Activated gamma-delta T cell (primary cell): ENCODE measurements around the gene SVOPL.
"Not testable (repeated sequence)": the region's sequence is repeated elsewhere in the genome, so short reads cannot be mapped to it uniquely, and the experiment has no call there.

Experiments
- DNase-seq: peaks from one replicate; lab custom pipeline; 2025; lab: John Stamatoyannopoulos, UW

Gene SVOPL

DNA sequence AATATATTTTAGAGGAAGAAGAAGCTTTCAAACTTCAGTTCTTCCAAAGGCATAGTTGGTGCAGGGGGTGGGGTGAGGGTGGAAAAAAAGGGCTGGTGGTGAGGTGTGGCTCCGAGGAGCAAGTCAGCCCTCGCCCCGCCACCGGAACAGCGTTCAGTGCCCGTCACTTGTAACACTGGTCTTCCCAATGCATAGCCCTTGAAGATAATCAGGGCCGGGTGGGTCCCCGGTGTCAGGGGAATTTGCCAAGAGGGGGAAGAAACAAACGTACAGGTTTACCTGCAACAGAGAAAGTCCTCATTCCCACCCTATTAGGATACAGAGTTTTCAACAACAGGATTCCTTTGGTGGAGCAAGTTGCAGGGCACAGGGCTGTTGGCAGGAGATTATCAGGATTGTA lies 1.5 kb downstream of the SVOPL start:
- no peak for DNase-seq

GRCh38 chr7:138698281-138698680 lies 2.9 kb downstream of the SVOPL start:
- no peak for DNase-seq

DNA sequence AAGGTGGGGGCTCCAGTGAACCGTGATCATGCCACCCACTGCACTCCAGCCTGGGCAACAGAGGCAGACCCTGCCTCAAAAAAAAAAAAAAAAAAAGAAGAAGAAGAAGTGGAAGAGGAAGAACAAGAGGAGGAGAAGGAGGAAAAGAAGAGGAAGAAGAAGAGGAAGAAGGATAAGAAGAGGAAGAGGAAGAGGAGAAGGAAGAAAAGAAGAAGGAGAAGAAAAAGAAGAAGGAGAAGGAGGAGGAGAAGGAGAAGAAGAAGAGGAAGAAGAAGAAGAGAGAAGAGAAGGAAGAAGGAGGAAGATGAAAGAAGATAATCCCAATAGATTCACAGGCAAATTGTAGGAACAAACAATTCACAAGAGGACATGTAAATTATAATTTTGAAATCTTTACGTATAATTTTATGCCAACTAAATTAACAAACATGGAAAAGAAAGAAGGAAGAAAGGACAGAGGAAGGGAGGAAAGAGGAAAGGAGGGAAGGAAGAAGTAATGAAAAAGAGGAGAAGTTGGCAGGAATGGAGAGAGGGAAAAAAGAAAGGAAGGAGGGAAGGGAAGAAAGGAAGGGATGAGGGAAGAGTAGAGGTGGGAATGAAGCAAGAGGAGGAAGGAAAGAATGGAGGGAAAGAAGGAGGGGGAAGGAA lies 3.5 kb downstream of the SVOPL start:
- no peak for DNase-seq

DNA sequence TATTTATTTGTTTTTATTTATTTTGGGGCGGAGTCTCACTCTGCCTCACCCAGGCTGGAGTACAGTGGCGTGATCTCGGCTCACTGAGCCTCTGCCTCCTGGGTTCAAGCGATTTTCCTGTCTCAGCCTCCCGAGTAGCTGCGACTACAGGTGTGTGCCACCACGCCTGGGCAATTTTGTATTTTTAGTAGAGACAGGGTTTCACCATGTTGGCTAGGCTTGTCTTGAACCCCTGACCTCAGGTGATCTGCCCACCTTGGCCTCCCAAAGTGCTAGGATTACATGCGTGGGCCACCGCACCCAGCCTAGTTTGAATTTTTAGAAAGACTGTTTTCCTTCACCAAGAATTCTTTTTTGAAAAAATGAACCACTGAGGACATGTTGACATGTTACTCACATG lies 5.4 kb downstream of the SVOPL start:
- not testable (repeated sequence) for DNase-seq

GRCh38 chr7:138695106-138695505 lies 6.1 kb downstream of the SVOPL start:
- DNase-seq, result no peak

GRCh38 chr7:138691178-138691577 lies 10.0 kb downstream of the SVOPL start:
- DNase-seq, result no peak

DNA sequence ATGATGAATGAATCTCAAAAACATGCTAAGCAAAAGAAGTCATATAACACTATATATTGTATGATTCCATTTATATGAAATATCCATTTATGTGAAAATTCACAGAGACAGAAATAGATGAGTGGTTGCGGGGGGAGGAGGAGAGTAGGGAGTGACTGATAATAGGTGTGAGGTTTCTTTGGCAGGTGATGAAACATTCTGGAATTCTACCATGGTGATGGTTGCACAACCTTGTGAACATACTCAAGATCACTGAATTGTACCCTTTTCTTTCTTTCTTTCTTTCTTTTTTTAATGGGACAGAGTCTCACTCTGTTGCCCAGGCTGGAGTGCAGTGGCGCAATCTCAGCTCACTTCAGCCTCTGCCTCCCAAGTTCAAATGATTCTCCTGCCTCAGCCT lies 10.7 kb downstream of the SVOPL start:
- DNase-seq, result no peak

- not testable (repeated sequence) for DNase-seq
Observed at GRCh38 chr7:138688037-138688436, 13.1 kb downstream of the SVOPL start.

- DNase-seq, result no peak
Observed at GRCh38 chr7:138684340-138684739, 16.8 kb downstream of the SVOPL start.

- DNase-seq, result no peak
Observed at GRCh38 chr7:138679793-138680192, 21.4 kb downstream of the SVOPL start.

GRCh38 chr7:138670594-138670993 lies 30.6 kb downstream of the SVOPL start:
- DNase-seq, result no peak

DNA sequence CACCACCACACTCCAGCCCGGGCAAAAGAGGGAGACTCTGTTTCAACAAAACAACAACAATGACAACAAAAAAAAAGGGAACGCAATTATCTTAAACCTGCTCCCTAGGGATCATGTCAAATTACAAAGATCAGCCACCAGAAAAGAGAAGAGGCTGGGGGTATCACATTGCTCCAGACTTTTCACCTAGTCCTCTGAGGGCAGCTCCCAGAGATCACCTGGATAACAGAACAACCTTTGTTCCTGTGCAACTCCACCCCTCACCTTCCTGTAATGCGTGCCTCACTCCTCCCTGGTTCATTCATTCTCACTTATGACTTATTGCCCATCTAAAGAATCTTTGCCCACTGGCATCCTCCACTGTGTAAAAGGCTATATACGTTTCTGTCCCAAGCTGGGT lies 31.8 kb downstream of the SVOPL start:
- DNase-seq, result no peak

DNA sequence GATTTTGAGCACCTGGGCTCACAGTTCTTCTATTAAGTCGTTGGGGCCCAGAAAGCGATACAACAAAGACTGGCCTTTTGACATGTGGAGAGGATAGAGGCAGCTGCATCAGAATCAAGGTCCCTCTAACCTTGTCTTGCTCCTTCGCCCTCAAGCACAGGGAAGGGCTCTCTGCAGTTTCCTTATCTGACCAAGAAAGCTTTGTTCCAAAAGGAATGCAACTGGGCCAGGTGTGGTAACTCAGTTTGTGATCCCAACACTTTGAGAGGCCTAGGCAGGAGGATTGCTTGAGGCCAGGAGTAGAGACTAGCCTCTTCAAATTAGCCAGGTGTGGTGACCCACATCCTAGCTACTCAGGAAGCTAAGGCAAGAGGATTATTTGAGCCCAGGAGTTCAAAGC lies 32.2 kb downstream of the SVOPL start:
- no peak for DNase-seq

DNA sequence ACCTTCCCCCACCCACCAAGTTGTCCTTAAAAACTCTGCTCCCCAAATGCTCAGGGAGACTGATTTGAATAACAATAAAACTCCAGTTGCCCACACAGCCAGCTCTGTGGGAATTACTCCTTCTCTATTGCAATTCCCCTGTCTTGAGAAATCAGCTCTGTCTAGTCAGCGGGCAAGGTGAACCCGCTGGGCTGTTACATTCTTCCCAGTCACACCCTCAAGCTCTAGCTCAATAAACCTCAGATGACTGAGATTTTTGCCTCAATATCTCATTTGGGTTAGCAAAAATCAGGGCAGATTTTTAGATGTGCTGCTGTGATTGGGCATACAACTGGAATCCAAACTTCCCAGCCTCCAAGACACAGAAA lies 32.9 kb downstream of the SVOPL start:
- no peak for DNase-seq

DNA sequence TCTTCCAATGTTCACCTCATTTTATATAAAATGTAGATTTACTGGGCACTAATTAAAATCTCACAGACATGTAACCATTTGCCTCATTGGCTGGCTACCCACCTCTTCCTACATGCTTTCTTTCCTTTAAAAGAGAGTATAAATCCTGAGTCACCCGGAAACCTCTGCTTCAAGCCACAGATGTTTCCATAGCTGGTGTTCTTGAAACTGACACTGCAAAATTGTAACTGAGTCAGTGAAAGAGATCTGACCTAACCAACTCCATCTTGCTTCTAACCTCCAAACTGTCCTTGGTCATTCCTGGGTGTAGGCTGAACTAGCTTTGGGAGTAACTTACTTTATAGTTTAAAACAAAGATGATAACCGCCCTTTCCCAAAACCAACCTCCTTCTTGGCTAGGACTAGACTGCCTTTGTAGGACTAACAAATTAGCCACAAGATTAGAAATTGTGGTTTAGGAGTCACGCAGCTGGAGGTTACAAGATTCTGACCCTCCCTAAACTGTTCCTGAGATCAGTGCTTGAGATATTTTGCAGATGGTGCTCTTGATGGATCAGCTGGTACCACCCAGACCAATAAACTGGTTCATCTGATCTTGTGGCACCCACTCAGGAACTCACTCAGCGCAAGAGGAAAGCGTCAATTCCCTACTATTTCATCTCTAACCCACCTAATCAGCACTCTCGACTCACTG lies 33.5 kb downstream of the SVOPL start:
- no peak for DNase-seq

GRCh38 chr7:138666385-138666784 lies 34.8 kb downstream of the SVOPL start:
- DNase-seq, result no peak

DNA sequence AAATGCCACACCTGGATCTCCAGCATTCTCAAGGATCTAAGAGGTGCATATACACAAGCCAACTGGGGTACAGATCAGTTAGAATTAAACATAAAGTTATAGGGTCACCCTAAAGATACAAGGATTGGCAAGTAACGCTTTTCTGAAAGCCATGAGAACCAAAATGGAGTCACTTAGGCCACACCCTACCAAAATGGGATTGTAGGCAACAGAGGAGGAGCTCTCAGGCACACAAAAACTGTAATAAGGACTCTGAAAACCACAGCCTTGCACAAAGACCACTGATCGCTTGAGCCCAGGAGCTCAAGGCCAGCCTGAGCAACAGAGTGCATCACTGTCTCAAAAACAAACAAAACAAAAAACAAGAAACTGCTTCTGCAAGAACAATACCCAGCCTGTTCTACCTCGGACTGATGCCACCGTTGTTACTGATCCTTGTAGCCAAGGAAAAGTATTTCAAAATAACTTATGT lies 35.5 kb downstream of the SVOPL start:
- no peak for DNase-seq

- no peak for DNase-seq
Observed at GRCh38 chr7:138665249-138665648, 35.9 kb downstream of the SVOPL start.

GRCh38 chr7:138663725-138664710 lies 37.1 kb downstream of the SVOPL start:
- no peak for DNase-seq

GRCh38 chr7:138662991-138663320 lies 38.2 kb downstream of the SVOPL start:
- DNase-seq, result no peak

GRCh38 chr7:138662076-138662990 lies 38.8 kb downstream of the SVOPL start:
- DNase-seq, result no peak
